NCI-H187 treated with DMSO at 0.1 percent for 48 hours (cell line): ENCODE data around the gene HCK.

Experiments used
- DNase-seq: peaks from one replicate; lab custom pipeline; 2025; lab: John Stamatoyannopoulos, UW

The HCK gene

GRCh38 chr20:32057656-32058184 is 5.7 kb downstream of the HCK start:
- no peak for DNase-seq

- no peak for DNase-seq
Observed at GRCh38 chr20:32059189-32059588, 7.1 kb downstream of the HCK start.

DNA sequence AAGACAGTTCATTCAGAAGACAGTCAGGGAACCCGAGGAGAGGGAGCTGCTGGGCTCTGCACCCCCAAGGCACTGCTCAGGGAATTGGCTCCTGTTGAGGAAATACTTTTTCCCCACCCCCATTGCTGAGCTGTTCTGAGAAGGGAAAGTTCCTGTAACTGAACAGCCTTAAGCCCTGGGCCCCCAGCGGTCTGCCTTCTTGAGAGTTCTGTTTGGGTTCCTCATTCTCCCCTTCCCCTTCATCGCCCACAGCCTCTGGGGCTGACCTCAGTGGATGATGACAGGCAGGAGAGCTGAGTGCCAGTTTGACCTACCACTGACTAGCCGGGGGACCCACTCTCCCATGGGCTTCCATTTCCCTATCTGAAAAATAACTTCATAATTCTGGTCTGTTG is 10.7 kb downstream of the HCK start:
- DNase-seq = no peak

DNA sequence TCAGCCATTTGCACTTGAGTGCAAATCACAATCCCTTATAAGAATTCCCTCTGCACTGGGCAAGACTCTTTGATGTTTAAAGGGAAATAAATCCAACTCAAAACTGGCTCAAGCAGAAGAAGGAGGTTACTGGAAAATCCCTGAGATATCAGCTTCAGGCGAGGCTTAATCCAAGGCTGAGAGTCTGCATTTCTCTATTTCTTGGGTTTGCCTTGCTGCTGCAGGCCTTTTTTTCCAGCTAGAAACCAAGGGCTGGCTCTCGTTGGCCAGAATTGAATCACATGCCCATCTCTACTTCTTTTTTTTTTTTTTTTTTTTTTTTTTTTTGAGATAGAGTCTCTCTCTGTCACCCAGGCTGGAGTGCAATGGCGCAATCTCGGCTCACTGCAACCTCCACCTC is 11.7 kb downstream of the HCK start:
- no peak for DNase-seq

- DNase-seq = no peak
Observed at GRCh38 chr20:32064667-32065066, 12.6 kb downstream of the HCK start.

- no peak for DNase-seq
Observed at GRCh38 chr20:32067234-32067821, 15.3 kb downstream of the HCK start.

- no peak for DNase-seq
Observed at GRCh38 chr20:32068174-32068573, 16.1 kb downstream of the HCK start.

DNA sequence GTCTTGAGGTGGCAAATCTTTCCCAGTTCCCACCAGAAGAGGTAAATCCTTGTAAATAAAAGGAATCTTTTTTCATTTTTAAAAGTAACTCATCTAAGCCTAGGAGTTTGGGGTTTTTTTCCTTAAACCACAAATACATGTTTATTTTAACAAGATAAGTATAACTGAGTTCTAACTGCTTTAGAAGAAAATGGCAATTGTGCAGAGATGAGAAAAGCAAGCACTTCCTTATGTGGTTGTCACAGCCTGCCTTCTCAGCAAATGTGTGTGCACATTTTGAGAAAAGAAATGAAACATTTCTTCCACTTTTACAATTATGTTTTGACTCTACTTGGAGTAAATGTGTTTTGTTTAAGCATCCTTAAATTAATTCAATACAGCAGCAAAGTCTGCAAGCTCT is 17.7 kb downstream of the HCK start:
- no peak for DNase-seq

DNA sequence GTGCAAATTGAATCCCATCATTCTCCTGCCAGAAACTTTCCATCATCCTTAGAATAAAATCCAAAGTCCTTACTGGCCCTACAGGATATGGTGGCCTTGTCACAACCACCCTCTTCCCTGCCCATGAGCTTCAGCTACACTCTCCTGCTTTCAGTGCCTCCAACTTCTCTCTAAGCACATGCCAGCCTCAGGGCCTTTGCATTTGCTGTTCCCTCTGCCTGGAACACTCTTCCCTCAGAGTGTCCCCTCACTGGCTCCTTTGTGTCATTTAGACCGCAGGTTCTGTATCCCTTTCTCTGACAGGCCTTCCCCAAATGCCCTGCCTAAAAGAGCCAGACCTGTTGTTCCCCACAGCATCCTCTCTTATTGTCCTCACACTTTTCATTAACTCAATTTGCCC is 18.2 kb downstream of the HCK start:
- no peak for DNase-seq

- no peak for DNase-seq
Observed at GRCh38 chr20:32070690-32071213, 18.7 kb downstream of the HCK start.

GRCh38 chr20:32071395-32072167 is 19.5 kb downstream of the HCK start:
- no peak for DNase-seq

DNA sequence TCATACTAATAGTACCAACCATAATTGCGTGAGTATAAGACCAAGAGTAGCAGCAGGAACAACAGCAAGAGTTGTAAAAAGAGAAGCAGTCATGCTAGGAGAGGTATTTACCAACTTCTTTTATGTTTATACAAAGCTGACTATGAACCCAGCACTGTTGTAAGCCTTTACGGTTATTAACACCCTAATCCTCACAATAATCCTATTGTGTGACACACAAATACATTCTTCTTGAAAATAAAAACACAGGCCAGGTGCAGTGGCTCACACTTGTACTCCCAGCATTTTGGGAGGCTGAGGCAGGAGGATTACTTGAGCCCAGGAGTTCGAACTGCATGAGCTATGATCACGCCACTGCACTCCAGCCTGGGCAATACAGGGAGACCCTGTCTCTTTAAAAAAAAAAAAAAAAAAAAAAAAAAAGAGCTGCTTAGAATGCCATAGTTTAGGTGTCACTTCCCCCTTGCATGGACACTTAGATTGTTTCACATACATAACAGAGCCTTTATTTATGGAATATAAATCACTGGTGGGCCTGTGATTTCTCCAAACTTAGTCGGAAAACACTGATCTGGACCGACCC is 20.2 kb downstream of the HCK start:
- no peak for DNase-seq

DNA sequence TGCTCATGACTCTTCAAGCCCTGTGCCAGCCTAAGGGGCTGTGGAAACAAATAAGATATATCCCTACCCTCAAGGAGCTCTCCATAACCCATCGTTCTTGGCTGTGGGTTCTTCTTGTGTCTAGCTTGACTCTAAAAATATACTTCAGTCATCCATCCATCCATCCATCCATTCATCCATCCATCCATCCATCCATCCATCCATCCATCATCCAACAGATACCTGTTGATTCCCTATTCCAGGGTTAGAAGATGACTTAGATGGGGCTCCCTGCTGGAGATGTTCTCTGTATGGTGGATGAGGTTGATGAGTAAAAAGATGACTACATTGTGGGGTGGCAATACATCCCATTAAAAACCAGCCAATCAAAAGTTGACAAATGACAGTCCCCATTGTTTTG is 23.5 kb downstream of the HCK start:
- DNase-seq = no peak

GRCh38 chr20:32077190-32077589 is 25.1 kb downstream of the HCK start:
- DNase-seq = no peak

DNA sequence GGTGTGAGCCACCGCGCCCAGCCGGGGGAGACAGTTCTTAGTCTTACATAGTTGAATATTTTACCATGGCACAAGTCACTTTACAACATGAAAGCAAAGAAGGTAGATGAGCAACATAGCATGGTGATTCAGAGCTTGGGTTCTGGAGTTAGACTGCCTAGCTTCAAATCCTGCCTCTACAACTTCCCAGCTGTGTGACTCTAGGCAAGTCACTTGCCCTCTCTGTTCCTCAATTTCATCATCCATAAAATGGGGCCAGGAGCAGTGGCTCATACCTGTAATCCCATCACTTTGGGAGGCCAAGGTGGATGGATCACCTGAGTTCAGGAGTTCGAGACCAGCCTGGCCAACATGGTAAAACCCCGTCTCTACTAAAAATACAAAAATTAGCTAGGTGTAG is 26.3 kb downstream of the HCK start:
- DNase-seq = no peak

DNA sequence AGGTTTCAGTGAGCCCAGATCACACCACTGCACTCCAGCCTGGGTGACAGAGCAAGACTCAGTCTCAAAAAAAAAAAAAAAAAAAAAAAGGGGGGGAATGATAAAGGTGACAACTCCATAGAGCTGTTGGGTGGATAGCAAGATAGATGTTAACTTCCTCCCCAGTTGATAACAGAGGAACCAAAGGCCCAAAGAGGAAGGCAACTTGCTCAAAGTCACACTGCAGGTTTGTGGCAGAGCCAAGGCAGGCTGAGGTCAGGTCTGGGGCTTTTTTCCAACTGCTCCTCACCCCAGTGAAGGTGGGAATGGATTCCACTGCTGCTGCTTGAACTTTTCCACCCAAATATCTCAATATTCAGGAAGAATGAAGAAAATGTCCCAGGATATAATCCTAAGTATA is 26.7 kb downstream of the HCK start:
- no peak for DNase-seq

- no peak for DNase-seq
Observed at GRCh38 chr20:32079655-32080109, 27.6 kb downstream of the HCK start.

DNA sequence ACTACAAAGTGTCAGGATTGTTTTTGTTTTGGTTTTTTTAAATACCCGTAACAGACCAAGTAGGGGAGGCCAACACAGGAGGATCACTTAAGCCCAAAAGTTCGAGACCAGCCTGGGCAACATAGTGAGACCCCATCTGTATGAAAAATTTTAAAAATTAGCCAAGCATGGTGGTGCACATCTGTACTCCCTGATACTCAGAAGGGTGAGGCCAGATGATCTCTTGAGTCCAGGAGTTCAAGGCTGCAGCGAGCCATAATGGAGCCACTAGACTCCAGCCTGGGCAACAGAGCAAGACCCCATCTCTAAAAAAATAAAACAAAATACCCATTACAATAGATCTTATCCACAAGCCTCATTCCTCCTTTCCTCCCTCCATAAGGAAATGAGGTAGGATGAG is 28.7 kb downstream of the HCK start:
- no peak for DNase-seq

GRCh38 chr20:32083469-32083868 is 31.4 kb downstream of the HCK start:
- no peak for DNase-seq

- DNase-seq = no peak
Observed at GRCh38 chr20:32087070-32087469, 35.0 kb downstream of the HCK start.

DNA sequence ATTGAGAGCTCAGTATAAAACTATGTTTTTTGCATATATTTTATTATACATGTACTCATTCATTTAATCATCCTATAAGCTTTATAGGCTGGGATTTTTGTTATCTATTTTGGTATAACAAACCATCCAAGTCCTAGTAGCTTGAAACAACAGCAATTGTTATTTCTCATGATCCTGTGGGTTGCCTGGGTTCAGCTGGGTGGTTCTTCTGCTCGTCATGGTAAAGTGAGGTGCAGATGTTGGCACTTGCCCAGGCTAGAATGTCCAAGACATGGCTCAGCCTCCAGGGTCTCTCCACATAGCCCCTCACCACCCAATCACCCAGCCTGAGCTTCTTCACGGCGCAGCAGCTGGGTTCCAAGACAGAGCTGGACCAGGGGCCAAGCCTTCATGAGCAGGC is 36.7 kb downstream of the HCK start:
- no peak for DNase-seq

DNA sequence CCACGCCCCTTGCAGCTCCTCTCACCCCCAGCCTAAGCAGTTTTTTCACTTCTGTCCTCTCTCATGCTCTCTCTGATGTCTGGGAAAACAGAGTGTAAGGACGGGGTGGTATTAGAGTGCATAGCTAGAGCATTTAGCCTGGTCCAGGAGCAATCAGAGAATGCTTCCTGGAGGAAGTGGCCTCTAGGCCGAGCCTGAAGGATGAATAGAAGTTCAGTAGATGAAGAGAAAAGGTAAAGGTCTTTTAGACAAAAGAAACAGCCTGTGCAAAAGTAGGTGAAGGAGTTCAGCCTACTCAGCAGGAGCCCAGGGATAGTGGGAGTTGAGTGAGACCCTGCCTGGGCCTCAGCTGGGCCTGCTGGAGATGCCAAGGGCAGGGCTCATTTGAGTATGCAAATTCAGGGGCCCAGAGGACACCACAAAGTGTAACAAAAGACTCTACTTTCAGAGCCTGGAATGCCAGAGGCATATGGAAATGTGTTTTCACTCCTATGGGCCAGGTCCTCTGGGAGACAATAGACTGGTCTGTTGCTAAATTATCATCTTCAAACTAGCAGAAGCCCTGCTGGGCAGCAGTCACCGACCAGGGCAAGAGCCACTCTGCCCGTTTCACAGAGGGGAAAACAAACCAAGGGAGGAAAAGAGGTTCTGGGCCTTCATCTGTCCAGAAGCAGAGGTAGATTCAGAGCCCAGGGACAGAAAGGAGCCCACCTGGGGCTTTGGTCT is 37.8 kb downstream of the HCK start:
- no peak for DNase-seq
